HepG2 (cell line): ENCODE measurements around the gene MTHFD2L.

ENCODE experiments used
- E2F5 ChIP-seq: sonication (generic); formaldehyde crosslinking; conservative IDR thresholded peaks from 2 replicates; pipeline ENCODE4 v1.4.0; 2020; ENCODE audit warnings: missing genetic modification reagents
- ESRRA ChIP-seq: sonication (generic); formaldehyde crosslinking; IDR thresholded peaks from 2 replicates; pipeline ENCODE4 v1.5.1; 2020; ENCODE audit warnings: mild to moderate bottlenecking, low read depth, missing genetic modification reagents
- POLR2A ChIP-seq, 2 experiments: IDR thresholded peaks; 2 replicates each; pipeline ENCODE4 v1.6.1; 2011; ENCODE audit warnings: low read depth in 2 of 2, low read length in 2 of 2, mild to moderate bottlenecking in 1 of 2, moderate library complexity in 1 of 2; ENCODE audit not compliant: insufficient read depth in 1 of 2
- TAF1 ChIP-seq: sonication (generic); formaldehyde crosslinking; IDR thresholded peaks from 2 replicates; pipeline ENCODE4 v1.4.0; 2020; ENCODE audit warnings: missing genetic modification reagents

GRCh38 chr4:74228691-74229640 is 71.0 kb downstream of the MTHFD2L start:
- TF ChIP-seq POLR2A (IDR thresholded peaks at IDR 0.05; ENCODE audit: insufficient read depth in 1 of 2, low read depth in 2 of 2, low read length in 2 of 2) (no peak), ESRRA (CRISPR knock-in tag) (no peak), E2F5 (no peak), TAF1 (no peak)
